H1 (cell line): Measurements from ENCODE around the gene NPY1R. TPM values are rescaled to one million over a fixed set of nuclear protein-coding genes. Genes with fewer than 3 reads are reported as not detected.

Experiments used
- CTCF ChIA-PET: fragments of 300-600 bp; sonication (Branson Sonifier 250); formaldehyde crosslinking; loops from one replicate; lab custom pipeline; 2021; ENCODE audit not compliant: partially characterized antibody; lab: Charles Lee
- POLR2A ChIA-PET: fragments of 300-600 bp; sonication (Branson Sonifier 250); formaldehyde crosslinking; loops from one replicate; lab custom pipeline; 2021; ENCODE audit warnings: inconsistent platforms; ENCODE audit not compliant: partially characterized antibody; lab: Charles Lee
- DNase-seq, 2 experiments: peaks; one replicate each; pipeline versions ENCODE4 v3.0.0 to v3.0.0-alpha.2; 2010 to 2022; ENCODE audit warnings: low spot score in 2 of 2, low read depth in 1 of 2, mixed read lengths in 1 of 2
- FAIRE-seq: peaks from 2 replicates; lab custom pipeline; 2011; peaks lifted over from hg19 to GRCh38; lab: Jason Lieb, UNC
- H2AFZ ChIP-seq: 2 replicates; pipeline ENCODE4 v1.8.1; 2012; ENCODE audit warnings: low read length, inconsistent platforms
- H2AK5ac ChIP-seq: 2 replicates; pipeline ENCODE4 v1.6.1; 2013; ENCODE audit warnings: low read depth, low read length
- H2BK120ac ChIP-seq: replicated peaks from 2 replicates; pipeline ENCODE3; 2013; ENCODE audit warnings: low read depth, low read length, inconsistent platforms
- H2BK12ac ChIP-seq: 2 replicates; pipeline ENCODE4 v1.6.1; 2013; ENCODE audit warnings: low read depth, low read length
- H2BK15ac ChIP-seq: 2 replicates; pipeline ENCODE4 v1.6.1; 2013; ENCODE audit warnings: low read length
- H2BK20ac ChIP-seq: 2 replicates; pipeline ENCODE4 v1.6.1; 2013; ENCODE audit warnings: low read length
- H2BK5ac ChIP-seq: 2 replicates; pipeline ENCODE4 v1.6.1; 2013; ENCODE audit warnings: low read depth, low read length
- H3K14ac ChIP-seq: 2 replicates; pipeline ENCODE4 v1.6.1; 2013; ENCODE audit warnings: inconsistent platforms; ENCODE audit not compliant: insufficient read length
- H3K18ac ChIP-seq: 2 replicates; pipeline ENCODE4 v1.6.1; 2013; ENCODE audit warnings: low read length; ENCODE audit errors: extremely low read depth
- H3K23ac ChIP-seq: 2 replicates; pipeline ENCODE4 v1.6.1; 2013; ENCODE audit warnings: inconsistent platforms; ENCODE audit not compliant: insufficient read length
- H3K23me2 ChIP-seq: 2 replicates; pipeline ENCODE4 v1.6.1; 2013; ENCODE audit warnings: low read depth, low read length
- H3K27ac ChIP-seq: 2 replicates; pipeline ENCODE4 v1.6.1; 2011; ENCODE audit warnings: low read depth, low read length, inconsistent platforms
- H3K27me3 ChIP-seq, 4 experiments: replicated peaks in 1 of 4; 1 replicate in 1 of 4; 2 replicates in 3 of 4; pipeline versions ENCODE4 v1.6.1 to v1.8.1; 2011 to 2013; ENCODE audit warnings: low read length in 3 of 4, mild to moderate bottlenecking in 3 of 4, inconsistent platforms in 2 of 4, mixed read lengths in 2 of 4, moderate library complexity in 1 of 4; ENCODE audit not compliant: control insufficient read depth in 3 of 4, insufficient read depth in 3 of 4; ENCODE audit errors: extremely low read depth in 1 of 4
- H3K36me3 ChIP-seq, 4 experiments: 2 replicates each; pipeline versions ENCODE4 v1.6.1 to v1.8.1; 2011 to 2013; ENCODE audit warnings: mild to moderate bottlenecking in 4 of 4, low read length in 3 of 4, moderate library complexity in 2 of 4, control low read depth in 1 of 4, inconsistent platforms in 1 of 4; ENCODE audit not compliant: insufficient read depth in 4 of 4, control insufficient read depth in 2 of 4
- H3K4ac ChIP-seq: replicated peaks from 2 replicates; pipeline ENCODE3; 2013; ENCODE audit warnings: low read length, low read depth, mixed read lengths, inconsistent platforms; ENCODE audit not compliant: insufficient read length
- H3K4me1 ChIP-seq, 4 experiments: replicated peaks in 1 of 4; 1 replicate in 1 of 4; 2 replicates in 3 of 4; pipeline versions ENCODE4 v1.6.1 to v1.8.1; 2011 to 2013; ENCODE audit warnings: low read length in 3 of 4, inconsistent platforms in 2 of 4, mixed read lengths in 1 of 4; ENCODE audit not compliant: insufficient read depth in 4 of 4, control insufficient read depth in 3 of 4
- H3K4me2 ChIP-seq, 2 experiments: 2 replicates each; pipeline versions ENCODE4 v1.6.1 to v1.8.1; 2011 to 2013; ENCODE audit warnings: low read depth in 2 of 2, low read length in 2 of 2, control low read depth in 1 of 2, inconsistent platforms in 1 of 2, mild to moderate bottlenecking in 1 of 2; ENCODE audit not compliant: insufficient read depth in 1 of 2
- H3K4me3 ChIP-seq, 4 experiments: fragments of 200-600, 300-600 bp in 1 of 4; sonication (generic), shearing (Covaris generic), sonication (Bioruptor Twin) in 1 of 4; 2 replicates each; pipeline versions ENCODE4 v1.5.1 to v1.8.1; 2011 to 2016; ENCODE audit warnings: low read length in 4 of 4, low read depth in 3 of 4, control low read depth in 2 of 4, inconsistent platforms in 2 of 4, mild to moderate bottlenecking in 2 of 4, mixed read lengths in 1 of 4, moderate library complexity in 1 of 4; ENCODE audit not compliant: insufficient read depth in 2 of 4; ENCODE audit errors: extremely low read depth in 1 of 4
- H3K56ac ChIP-seq: replicated peaks from 2 replicates; pipeline ENCODE3; 2013; ENCODE audit warnings: low read depth, mild to moderate bottlenecking, mixed read lengths, low read length, inconsistent platforms; ENCODE audit not compliant: insufficient read length
- H3K79me1 ChIP-seq: 2 replicates; pipeline ENCODE4 v1.6.1; 2013; ENCODE audit warnings: low read depth, low read length, control low read depth
- H3K79me2 ChIP-seq, 2 experiments: 2 replicates each; pipeline versions ENCODE4 v1.6.1 to v1.8.1; 2012 to 2013; ENCODE audit warnings: low read length in 2 of 2, mild to moderate bottlenecking in 2 of 2, inconsistent platforms in 1 of 2; ENCODE audit not compliant: insufficient read depth in 2 of 2, control insufficient read depth in 1 of 2
- H3K9ac ChIP-seq, 4 experiments: replicated peaks in 1 of 4; 1 replicate in 1 of 4; 2 replicates in 3 of 4; pipeline versions ENCODE4 v1.6.1 to v1.8.1; 2011 to 2013; ENCODE audit warnings: low read depth in 3 of 4, low read length in 3 of 4, control low read depth in 2 of 4, mild to moderate bottlenecking in 2 of 4, moderate library complexity in 2 of 4, inconsistent platforms in 1 of 4; ENCODE audit errors: extremely low read depth in 1 of 4
- H3K9me3 ChIP-seq, 2 experiments: 2 replicates each; pipeline versions ENCODE4 v1.6.1 to v1.8.1; 2012 to 2013; ENCODE audit warnings: mild to moderate bottlenecking in 2 of 2, moderate library complexity in 2 of 2, control low read depth in 1 of 2, inconsistent platforms in 1 of 2, low read depth in 1 of 2, low read length in 1 of 2, mixed read lengths in 1 of 2; ENCODE audit not compliant: insufficient read depth in 2 of 2
- H4K20me1 ChIP-seq, 2 experiments: replicated peaks in 1 of 2; 2 replicates each; pipeline versions ENCODE3 to v1.8.1; 2011 to 2013; ENCODE audit warnings: inconsistent platforms in 2 of 2, low read length in 2 of 2, mild to moderate bottlenecking in 1 of 2; ENCODE audit not compliant: insufficient read depth in 2 of 2, control insufficient read depth in 1 of 2
- H4K5ac ChIP-seq: 2 replicates; pipeline ENCODE4 v1.6.1; 2013; ENCODE audit warnings: low read length, low read depth, mixed read lengths, inconsistent platforms; ENCODE audit not compliant: insufficient read length
- H4K8ac ChIP-seq: 2 replicates; pipeline ENCODE4 v1.8.0; 2013; ENCODE audit warnings: mild to moderate bottlenecking, moderate library complexity, low read length, inconsistent platforms; ENCODE audit not compliant: insufficient read depth; ENCODE audit errors: extremely low read depth
- H4K91ac ChIP-seq: replicated peaks from 2 replicates; pipeline ENCODE3; 2013; ENCODE audit warnings: low read length, mixed read lengths, inconsistent platforms; ENCODE audit not compliant: insufficient read length
- KDM4A ChIP-seq: IDR thresholded peaks from one replicate; pipeline ENCODE4 v1.7.1; 2012; ENCODE audit warnings: low read depth, mild to moderate bottlenecking, moderate library complexity, low read length, inconsistent platforms; ENCODE audit not compliant: severe bottlenecking
- RAD21 ChIP-seq, 2 experiments: IDR thresholded peaks in 1 of 2; conservative IDR thresholded peaks in 1 of 2; 2 replicates each; pipeline ENCODE4 v1.6.1; 2011; ENCODE audit warnings: low read depth in 2 of 2, low read length in 2 of 2, improper control_type of control experiment in 1 of 2, inconsistent platforms in 1 of 2, mild to moderate bottlenecking in 1 of 2, moderate library complexity in 1 of 2
- USF2 ChIP-seq: IDR thresholded peaks from 2 replicates; pipeline ENCODE4 v1.6.1; 2011; ENCODE audit warnings: low read length, improper control_type of control experiment
- ZNF274 ChIP-seq: IDR thresholded peaks from 2 replicates; pipeline ENCODE4 v1.7.0; 2012; ENCODE audit warnings: low read length, borderline replicate concordance; ENCODE audit errors: extremely low read depth
- WGBS, 2 experiments: shearing (Covaris generic) in 1 of 2; methylation state at CpG; one replicate each; pipeline versions ENCODE4 v1.1.6 to v1.1.7; 2013 to 2015; ENCODE audit warnings: low lambda C conversion rate in 2 of 2, mixed read lengths in 2 of 2, inconsistent platforms in 1 of 2, low coverage in 1 of 2, missing lambda C conversion rate in 1 of 2; ENCODE audit not compliant: insufficient replicate concordance in 2 of 2, insufficient coverage in 1 of 2, insufficient read length in 1 of 2; ENCODE audit errors: extremely low coverage in 1 of 2, missing lambda C conversion rate in 1 of 2; 5-methylcytosine and 5-hydroxymethylcytosine counted together
- polyA plus RNA-seq, 7 experiments: library from polyadenylated mRNA; depleted of rRNA in 3 of 7; stranded (reverse) in 5 of 7; unstranded in 2 of 7; fragments of >200 nt in 5 of 7; fragments of 200-250 nt in 2 of 7; gene quantifications; 1 replicate in 5 of 7; 2 replicates in 1 of 7; 4 replicates in 1 of 7; pipeline versions ENCODE4 v1.2.1 to v1.2.3, GENCODE V29; 2011 to 2013; ENCODE audit warnings: missing spikeins in 2 of 7, mixed read lengths in 2 of 7
- total RNA-seq: library from RNA; stranded (reverse); fragmentation: NEBNext Ultra II Directional; extraction: Animal tissue kit (Norgen Biotek cat#: 25700); gene quantifications from 2 replicates; pipeline ENCODE4 v1.2.1, GENCODE V29; 2021

The NPY1R gene
- total and polyA plus RNA-seq, 2 of the 8 experiments (the other 6 are each of a cell fraction or from before 2014, with no cell fraction given), result 5.9 to 6.3 TPM

GRCh38 chr4:163343604-163344146, 11.3 kb upstream of the NPY1R start, which contains the start of gene NPY5R:
Gene NPY5R (plus strand): TSS chr4:163343892. CDS start chr4:163350274, 6,382 bp downstream.
- H4K91ac ChIP-seq, result no peak within 1 kb of the TSS
- no peak within 1 kb of the TSS for H3K23ac ChIP-seq
- no peaks in the 10 kb centered on the region for H4K20me1 ChIP-seq
- 0 out of 2 replicates have a peak within 1 kb of the TSS, but pooled peaks have one; percentile 13 for H2BK15ac ChIP-seq
- TF ChIP-seq KDM4A (peak; percentile 96), ZNF274 (no peak), RAD21 (IDR thresholded peaks at IDR 0.05 in 1 of 2, conservative IDR thresholded peaks at IDR 0.05 in 1 of 2; ENCODE audit: low read depth in 2 of 2, low read length in 2 of 2) (no peak), USF2 (peak; percentile 57)
- H3K23me2 ChIP-seq, result peaks cover 11% of the 10 kb centered on the region; the same call in 1 of the 2 replicates
- H4K8ac ChIP-seq, result peak within 1 kb of the TSS; percentile 57
- H3K79me2 ChIP-seq, result no peaks in the 10 kb centered on the region
- H3K56ac ChIP-seq, result no peak within 1 kb of the TSS
- no peaks in the 10 kb centered on the region for H3K9me3 ChIP-seq
- H3K4ac ChIP-seq, result no peak within 1 kb of the TSS
- H2AFZ ChIP-seq, result peak within 1 kb of the TSS; percentile 94; the same call in 1 of the 2 replicates
- no peaks in the 10 kb centered on the region for H3K79me1 ChIP-seq
- WGBS, 2 experiments, result 1% methylated on average over 27 of the region's 55 CpGs; no CpG with 5 or more reads in 1 of the 2 experiments
- H3K36me3 ChIP-seq, result no peaks in the 10 kb centered on the region
- H2BK120ac ChIP-seq, result peak within 1 kb of the TSS; percentile 54
- H2BK20ac ChIP-seq, result no peak within 1 kb of the TSS
- H3K4me1 ChIP-seq, result peaks cover 0 to 2% (median 0%) of the 10 kb centered on the region in 4 experiments; a peak in 1 of 7 replicates
- no peak within 1 kb of the TSS for H2BK12ac ChIP-seq
- peak within 1 kb of the TSS; percentile 58 to 96 (median 73) for H3K4me3 ChIP-seq
- no peak within 1 kb of the TSS for H2AK5ac ChIP-seq
- H3K27me3 ChIP-seq, result peaks cover 0 to 26% (median 17%) of the 10 kb centered on the region in 4 experiments; a peak in 6 of 7 replicates
- H2BK5ac ChIP-seq, result no peak within 1 kb of the TSS
- peak within 1 kb of the TSS in 1 of 4 experiments; percentile 32; a peak in 3 of 7 replicates for H3K9ac ChIP-seq
- H3K14ac ChIP-seq, result no peak within 1 kb of the TSS
- no peak within 1 kb of the TSS for H3K27ac ChIP-seq
- peak within 1 kb of the TSS; percentile 67 to 88 for H3K4me2 ChIP-seq
- no peak within 1 kb of the TSS for H3K18ac ChIP-seq
- ChIA-PET CTCF (interaction anchor here (0.6 to 1.2 kb wide), 3 partner anchors 11 to 842 kb away, joined by 4 to 7 read pairs (median 6); partner anchors contain the start of gene NPY1R), POLR2A (interaction anchor here (0.9 to 1.1 kb wide), 3 partner anchors 13 to 192 kb away, joined by 3 to 4 read pairs (median 4); partner anchors contain the start of gene TMA16)
- no peak within 1 kb of the TSS for H4K5ac ChIP-seq
- no peak for FAIRE-seq
- DNase-seq, result peak in 1 of 2 experiments; percentile 69
